T-helper 22 cell (primary cell): ENCODE results near the gene RDH5.

ENCODE experiments used
- DNase-seq: peaks from one replicate; pipeline ENCODE4 v3.0.0-alpha.2; 2020; ENCODE audit warnings: low read depth

The RDH5 gene

GRCh38 chr12:55728186-55728938, 8.2 kb downstream of the RDH5 start:
- DNase-seq: no peak

GRCh38 chr12:55728939-55729818, 9.0 kb downstream of the RDH5 start, which contains the start of gene CD63:
CD63 (minus strand) TSS chr12:55729009; CDS start chr12:55728341, 668 bp downstream.
- peak; percentile 47 for DNase-seq

- no peak for DNase-seq
Measured at GRCh38 chr12:55729819-55730818, 9.9 kb downstream of the RDH5 start.

- no peak for DNase-seq
Measured at GRCh38 chr12:55732288-55732687, 12.1 kb downstream of the RDH5 start.

- no peak for DNase-seq
Measured at GRCh38 chr12:55733021-55733555, 12.9 kb downstream of the RDH5 start.

GRCh38 chr12:55733858-55734257, 13.7 kb downstream of the RDH5 start:
- DNase-seq: no peak

GRCh38 chr12:55734595-55734994, 14.4 kb downstream of the RDH5 start:
- no peak for DNase-seq

- DNase-seq: no peak
Measured at GRCh38 chr12:55736076-55736475, 15.9 kb downstream of the RDH5 start.

- no peak for DNase-seq
Measured at GRCh38 chr12:55736780-55737580, 16.8 kb downstream of the RDH5 start.

GRCh38 chr12:55737581-55738122, 17.5 kb downstream of the RDH5 start:
- no peak for DNase-seq

GRCh38 chr12:55738123-55739024, 18.2 kb downstream of the RDH5 start:
- DNase-seq: peak; percentile 60

GRCh38 chr12:55739025-55739378, 18.8 kb downstream of the RDH5 start:
- DNase-seq: no peak

GRCh38 chr12:55741931-55742680, 21.9 kb downstream of the RDH5 start:
- no peak for DNase-seq

- peak; percentile 71 for DNase-seq
Measured at GRCh38 chr12:55742719-55743405, 22.7 kb downstream of the RDH5 start, which contains the start of gene GDF11. GDF11 (plus strand) TSS chr12:55743122; CDS start chr12:55743317, 195 bp downstream.

- no peak for DNase-seq
Measured at GRCh38 chr12:55743406-55744339, 23.5 kb downstream of the RDH5 start.

- no peak for DNase-seq
Measured at GRCh38 chr12:55744340-55745030, 24.3 kb downstream of the RDH5 start.
